ENCODE results near the gene PLEKHA6.

The PLEKHA6 gene

GRCh38 chr1:204353213-204353910 is 6.4 kb downstream of the PLEKHA6 start:
- no peak for DNase-seq

GRCh38 chr1:204350857-204351573 is 8.7 kb downstream of the PLEKHA6 start:
- peak; percentile 15 for DNase-seq

GRCh38 chr1:204350312-204350711 is 9.4 kb downstream of the PLEKHA6 start:
- no peak for DNase-seq

- no peak for DNase-seq
These were observed 10.1 kb downstream of the PLEKHA6 start for GRCh38 chr1:204349602-204350001.

GRCh38 chr1:204348722-204349121 is 11.0 kb downstream of the PLEKHA6 start:
- no peak for DNase-seq

- no peak for DNase-seq
These were observed 11.5 kb downstream of the PLEKHA6 start for GRCh38 chr1:204348242-204348641.

- DNase-seq, result no peak
These were observed 13.6 kb downstream of the PLEKHA6 start for GRCh38 chr1:204345941-204346645.

- no peak for DNase-seq
These were observed 14.3 kb downstream of the PLEKHA6 start for GRCh38 chr1:204345438-204345841.

- DNase-seq, result no peak
These were observed 14.9 kb downstream of the PLEKHA6 start for GRCh38 chr1:204344665-204345355.

GRCh38 chr1:204343802-204344201 is 15.9 kb downstream of the PLEKHA6 start:
- no peak for DNase-seq

- DNase-seq, result no peak
These were observed 16.5 kb downstream of the PLEKHA6 start for GRCh38 chr1:204343247-204343646.

GRCh38 chr1:204342310-204342709 is 17.4 kb downstream of the PLEKHA6 start:
- no peak for DNase-seq

GRCh38 chr1:204341380-204341779 is 18.3 kb downstream of the PLEKHA6 start:
- DNase-seq, result no peak

GRCh38 chr1:204340081-204340889 is 19.4 kb downstream of the PLEKHA6 start:
- DNase-seq, result no peak

- no peak for DNase-seq
These were observed 20.2 kb downstream of the PLEKHA6 start for GRCh38 chr1:204339541-204339940.

- DNase-seq, result no peak
These were observed 20.7 kb downstream of the PLEKHA6 start for GRCh38 chr1:204338997-204339396.

GRCh38 chr1:204338360-204338759 is 21.4 kb downstream of the PLEKHA6 start:
- DNase-seq, result no peak

- no peak for DNase-seq
These were observed 22.1 kb downstream of the PLEKHA6 start for GRCh38 chr1:204337583-204337982.

GRCh38 chr1:204337036-204337429 is 22.7 kb downstream of the PLEKHA6 start:
- DNase-seq, result no peak

- no peak for DNase-seq
These were observed 23.2 kb downstream of the PLEKHA6 start for GRCh38 chr1:204336421-204337035.

- no peak for DNase-seq
These were observed 24.2 kb downstream of the PLEKHA6 start for GRCh38 chr1:204335533-204335932.

- no peak for DNase-seq
These were observed 24.6 kb downstream of the PLEKHA6 start for GRCh38 chr1:204335085-204335484.
